ENCODE measurements around the gene RPS6KB2.

The RPS6KB2 gene

GRCh38 chr11:67428052-67429001 lies at the start of gene RPS6KB2:
Gene RPS6KB2, plus strand, starts transcription at chr11:67428494. Its CDS starts 52 bp downstream, at chr11:67428546.
- peak; percentile 97 for DNase-seq (ENCODE audit: low spot score)

GRCh38 chr11:67378544-67378943 lies 49.8 kb upstream of the RPS6KB2 start:
- DNase-seq (ENCODE audit: low spot score): no peak

- DNase-seq (ENCODE audit: low spot score): no peak
Measured at GRCh38 chr11:67379061-67380058, 48.9 kb upstream of the RPS6KB2 start.

GRCh38 chr11:67381244-67381972 lies 46.9 kb upstream of the RPS6KB2 start:
- no peak for DNase-seq (ENCODE audit: low spot score)

GRCh38 chr11:67382276-67383136 lies 45.8 kb upstream of the RPS6KB2 start:
- peak; percentile 77 for DNase-seq (ENCODE audit: low spot score)

GRCh38 chr11:67384851-67385366 lies 43.4 kb upstream of the RPS6KB2 start:
- DNase-seq (ENCODE audit: low spot score): no peak

- DNase-seq (ENCODE audit: low spot score): no peak
Measured at GRCh38 chr11:67387069-67387468, 41.2 kb upstream of the RPS6KB2 start.

- no peak for DNase-seq (ENCODE audit: low spot score)
Measured at GRCh38 chr11:67387518-67387917, 40.8 kb upstream of the RPS6KB2 start.

GRCh38 chr11:67389477-67389876 lies 38.8 kb upstream of the RPS6KB2 start:
- no peak for DNase-seq (ENCODE audit: low spot score)

- DNase-seq (ENCODE audit: low spot score): no peak
Measured at GRCh38 chr11:67390947-67391303, 37.4 kb upstream of the RPS6KB2 start.

GRCh38 chr11:67391304-67392182 lies 36.8 kb upstream of the RPS6KB2 start, which contains the start of gene RAD9A:
Gene RAD9A, plus strand, starts transcription at chr11:67391986. Its CDS starts 59 bp downstream, at chr11:67392045.
- DNase-seq (ENCODE audit: low spot score): peak; percentile 95

- DNase-seq (ENCODE audit: low spot score): peak; percentile 40
Measured at GRCh38 chr11:67392183-67392715, 36.0 kb upstream of the RPS6KB2 start.

GRCh38 chr11:67393437-67393836 lies 34.9 kb upstream of the RPS6KB2 start:
- no peak for DNase-seq (ENCODE audit: low spot score)

GRCh38 chr11:67393990-67394389 lies 34.3 kb upstream of the RPS6KB2 start:
- DNase-seq (ENCODE audit: low spot score): no peak

- no peak for DNase-seq (ENCODE audit: low spot score)
Measured at GRCh38 chr11:67395555-67396258, 32.6 kb upstream of the RPS6KB2 start.

GRCh38 chr11:67396259-67396581 lies 32.1 kb upstream of the RPS6KB2 start:
- no peak for DNase-seq (ENCODE audit: low spot score)

- no peak for DNase-seq (ENCODE audit: low spot score)
Measured at GRCh38 chr11:67396587-67397389, 31.5 kb upstream of the RPS6KB2 start.

- DNase-seq (ENCODE audit: low spot score): no peak
Measured at GRCh38 chr11:67397536-67397935, 30.8 kb upstream of the RPS6KB2 start.

Data from RKO (cell line).